HEK293T (cell line): ENCODE measurements around the gene PRND.

ENCODE experiments used
- ARNT ChIP-seq: fragments of 450-650 bp; IDR thresholded peaks from 2 replicates; pipeline ENCODE4 v1.6.1; 2017; ENCODE audit warnings: mild to moderate bottlenecking
- CTBP1 ChIP-seq: fragments of 450-650 bp; IDR thresholded peaks from 2 replicates; pipeline ENCODE4 v1.6.1; 2016; ENCODE audit warnings: borderline replicate concordance
- FOXM1 ChIP-seq: fragments of 450-650 bp; IDR thresholded peaks from 2 replicates; pipeline ENCODE4 v1.6.1; 2017; ENCODE audit warnings: mild to moderate bottlenecking, borderline replicate concordance
- SP1 ChIP-seq: fragments of 450-650 bp; IDR thresholded peaks from 2 replicates; pipeline ENCODE4 v1.6.1; 2017
- SUZ12 ChIP-seq: fragments of 450-650 bp; IDR thresholded peaks from 2 replicates; pipeline ENCODE4 v1.6.1; 2016; ENCODE audit warnings: mild to moderate bottlenecking
- ZNF384 ChIP-seq: fragments of 450-650 bp; IDR thresholded peaks from 2 replicates; pipeline ENCODE4 v1.6.1; 2016

- TF ChIP-seq FOXM1, result no peak
- TF ChIP-seq SUZ12, result no peak
- TF ChIP-seq SP1, result no peak
- no peak for TF ChIP-seq CTBP1
- TF ChIP-seq ARNT, result no peak
- TF ChIP-seq ZNF384, result no peak
Observed at GRCh38 chr20:4672948-4673347, 48.8 kb upstream of the PRND start.
